GM18868 (cell line): ENCODE results near the gene ANKRD7.
"Not testable (repeated sequence)": the region's sequence is repeated elsewhere in the genome, so short reads cannot be mapped to it uniquely, and the experiment has no call there.

Experiments used
- ATAC-seq: cut with Tn5 transposase; IDR thresholded peaks from one replicate; pipeline ENCODE4 v1.9.1; 2021; ENCODE audit warnings: mild to moderate bottlenecking, moderate library complexity; ENCODE audit not compliant: unreplicated experiment

ANKRD7 gene

GRCh38 chr7:118232837-118233236 lies 8.3 kb downstream of the ANKRD7 start:
- no peak for ATAC-seq

GRCh38 chr7:118233799-118234198 lies 9.3 kb downstream of the ANKRD7 start:
- ATAC-seq = no peak

- no peak for ATAC-seq
These were observed 14.5 kb downstream of the ANKRD7 start for GRCh38 chr7:118239014-118239413.

- not testable (repeated sequence) for ATAC-seq
These were observed 15.8 kb downstream of the ANKRD7 start for GRCh38 chr7:118240320-118240719.

- ATAC-seq = peak; percentile 27
These were observed 19.2 kb downstream of the ANKRD7 start for GRCh38 chr7:118243695-118244094.

GRCh38 chr7:118245267-118246040 lies 20.9 kb downstream of the ANKRD7 start:
- ATAC-seq = peak; percentile 89

- no peak for ATAC-seq
These were observed 26.5 kb downstream of the ANKRD7 start for GRCh38 chr7:118250860-118251494.

GRCh38 chr7:118252087-118252486 lies 27.6 kb downstream of the ANKRD7 start:
- ATAC-seq = peak; percentile 91

- ATAC-seq = no peak
These were observed 34.6 kb downstream of the ANKRD7 start for GRCh38 chr7:118259115-118259514.

GRCh38 chr7:118264836-118265235 lies 40.3 kb downstream of the ANKRD7 start:
- ATAC-seq = no peak

GRCh38 chr7:118280319-118281012 lies 56.0 kb downstream of the ANKRD7 start:
- ATAC-seq = no peak

GRCh38 chr7:118281196-118281595 lies 56.7 kb downstream of the ANKRD7 start:
- no peak for ATAC-seq

GRCh38 chr7:118285358-118285757 lies 60.9 kb downstream of the ANKRD7 start:
- ATAC-seq = no peak

GRCh38 chr7:118286131-118286530 lies 61.6 kb downstream of the ANKRD7 start:
- no peak for ATAC-seq

- peak; percentile 90 for ATAC-seq
These were observed 63.6 kb downstream of the ANKRD7 start for GRCh38 chr7:118288098-118288497.

GRCh38 chr7:118289476-118289875 lies 65.0 kb downstream of the ANKRD7 start:
- no peak for ATAC-seq
